NB4 (cell line): ENCODE measurements around the gene RBCK1.

Experiments used
- CTCF ChIP-seq: IDR thresholded peaks from one replicate; pipeline ENCODE4 v1.5.1; 2012; ENCODE audit warnings: low read depth, low read length
- MAX ChIP-seq: IDR thresholded peaks from 2 replicates; pipeline ENCODE4 v1.6.1; 2011; ENCODE audit warnings: low read depth, low read length
- MYC ChIP-seq: IDR thresholded peaks from 2 replicates; pipeline ENCODE4 v1.6.1; 2011; ENCODE audit warnings: low read depth, low read length
- POLR2A ChIP-seq: IDR thresholded peaks from 2 replicates; pipeline ENCODE4 v1.6.1; 2011; ENCODE audit warnings: mild to moderate bottlenecking; ENCODE audit not compliant: insufficient read length; ENCODE audit errors: extremely low read depth

GRCh38 chr20:475463-476357 lies 67.6 kb downstream of the RBCK1 start:
- TF ChIP-seq CTCF (no peak), POLR2A (no peak), MAX (no peak), MYC (no peak)
